ENCODE data around the gene FKBP5. TPM values are rescaled to one million over a fixed set of nuclear protein-coding genes. Genes with fewer than 3 reads are reported as not detected.

Gene FKBP5
- total and polyA plus RNA-seq, 9 of the 15 experiments (the other 6 are each of a cell fraction or from before 2014, with no cell fraction given) = 32.7 to 151 (median 75.0) TPM

DNA sequence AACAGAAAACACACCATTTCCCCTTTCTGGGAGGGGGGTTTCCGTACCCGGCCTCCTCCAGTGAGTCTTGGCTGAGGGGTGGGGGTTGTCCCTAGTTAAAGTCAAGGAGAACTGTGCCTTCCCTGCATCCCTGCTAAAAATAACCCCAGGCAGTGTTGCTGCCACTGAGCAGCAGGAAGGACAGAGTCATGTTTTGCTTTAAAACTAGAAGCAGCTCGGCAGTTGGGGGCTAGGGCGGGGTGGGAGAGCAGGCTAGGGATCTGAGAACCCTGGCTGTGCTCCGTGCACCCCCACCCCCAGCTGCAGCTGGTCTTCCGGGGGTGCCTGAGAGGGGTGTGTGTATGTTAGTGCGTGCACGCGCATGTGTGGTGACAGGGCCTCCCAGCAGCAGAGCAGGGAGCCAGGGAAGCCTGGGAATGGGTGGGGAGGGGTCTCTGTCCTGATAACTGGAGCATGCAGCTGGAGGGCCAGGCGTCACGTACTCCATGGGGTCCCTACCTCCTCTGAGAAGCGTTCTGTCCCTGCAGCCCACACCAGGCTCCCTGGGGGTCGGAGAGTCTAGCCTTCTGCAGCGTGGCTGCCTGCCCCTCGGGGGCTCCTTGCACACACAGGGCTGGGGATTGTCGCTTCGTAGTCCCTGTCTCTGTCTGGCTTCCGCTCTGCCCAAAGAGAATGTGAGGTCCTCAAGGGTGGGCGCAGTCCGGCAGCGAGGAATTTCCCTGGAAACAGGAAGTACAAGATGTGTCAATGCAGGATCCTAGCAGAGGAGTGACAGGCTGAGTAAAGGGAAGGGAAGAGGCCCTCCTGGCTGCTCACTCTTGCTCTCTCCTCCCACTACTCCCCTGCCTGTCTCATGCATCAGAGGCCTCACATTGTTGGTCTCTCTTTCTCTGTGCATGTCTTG, 31.4 kb upstream of the FKBP5 start (continued):
- TF ChIP-seq, protein P1, sequence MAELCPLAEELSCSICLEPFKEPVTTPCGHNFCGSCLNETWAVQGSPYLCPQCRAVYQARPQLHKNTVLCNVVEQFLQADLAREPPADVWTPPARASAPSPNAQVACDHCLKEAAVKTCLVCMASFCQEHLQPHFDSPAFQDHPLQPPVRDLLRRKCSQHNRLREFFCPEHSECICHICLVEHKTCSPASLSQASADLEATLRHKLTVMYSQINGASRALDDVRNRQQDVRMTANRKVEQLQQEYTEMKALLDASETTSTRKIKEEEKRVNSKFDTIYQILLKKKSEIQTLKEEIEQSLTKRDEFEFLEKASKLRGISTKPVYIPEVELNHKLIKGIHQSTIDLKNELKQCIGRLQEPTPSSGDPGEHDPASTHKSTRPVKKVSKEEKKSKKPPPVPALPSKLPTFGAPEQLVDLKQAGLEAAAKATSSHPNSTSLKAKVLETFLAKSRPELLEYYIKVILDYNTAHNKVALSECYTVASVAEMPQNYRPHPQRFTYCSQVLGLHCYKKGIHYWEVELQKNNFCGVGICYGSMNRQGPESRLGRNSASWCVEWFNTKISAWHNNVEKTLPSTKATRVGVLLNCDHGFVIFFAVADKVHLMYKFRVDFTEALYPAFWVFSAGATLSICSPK (IDR thresholded peaks at IDR 0.05; ENCODE audit: borderline replicate concordance) = no peak
- TF ChIP-seq ZNF57 (CRISPR knock-in tag; IDR thresholded peaks at IDR 0.05) (no peak), OTX1 (CRISPR knock-in tag; IDR thresholded peaks at IDR 0.05) (no peak), ZNF431 (CRISPR knock-in tag; IDR thresholded peaks at IDR 0.05) (no peak), ZNF551 (CRISPR knock-in tag; IDR thresholded peaks at IDR 0.05) (no peak), RBFOX2 (IDR thresholded peaks at IDR 0.05; ENCODE audit: low read depth, low read length) (0 out of 2 replicates have a peak, but pooled peaks have one; percentile 34), ESRRA (IDR thresholded peaks at IDR 0.05; ENCODE audit: borderline replicate concordance, low read depth) (no peak), KDM2B (CRISPR knock-in tag; IDR thresholded peaks at IDR 0.05) (no peak), PHF20 (IDR thresholded peaks at IDR 0.05; ENCODE audit: partially characterized antibody) (no peak), PML (IDR thresholded peaks at IDR 0.05; ENCODE audit: low read length) (no peak), ZNF121 (CRISPR knock-in tag; conservative IDR thresholded peaks at IDR 0.05) (no peak), RAD21 (CRISPR knock-in tag; conservative IDR thresholded peaks at IDR 0.05 in 1 of 2, IDR thresholded peaks at IDR 0.05 in 1 of 2) (no peak)
- TF ChIP-seq, protein P2, sequence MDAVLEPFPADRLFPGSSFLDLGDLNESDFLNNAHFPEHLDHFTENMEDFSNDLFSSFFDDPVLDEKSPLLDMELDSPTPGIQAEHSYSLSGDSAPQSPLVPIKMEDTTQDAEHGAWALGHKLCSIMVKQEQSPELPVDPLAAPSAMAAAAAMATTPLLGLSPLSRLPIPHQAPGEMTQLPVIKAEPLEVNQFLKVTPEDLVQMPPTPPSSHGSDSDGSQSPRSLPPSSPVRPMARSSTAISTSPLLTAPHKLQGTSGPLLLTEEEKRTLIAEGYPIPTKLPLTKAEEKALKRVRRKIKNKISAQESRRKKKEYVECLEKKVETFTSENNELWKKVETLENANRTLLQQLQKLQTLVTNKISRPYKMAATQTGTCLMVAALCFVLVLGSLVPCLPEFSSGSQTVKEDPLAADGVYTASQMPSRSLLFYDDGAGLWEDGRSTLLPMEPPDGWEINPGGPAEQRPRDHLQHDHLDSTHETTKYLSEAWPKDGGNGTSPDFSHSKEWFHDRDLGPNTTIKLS (IDR thresholded peaks at IDR 0.05; ENCODE audit: borderline replicate concordance, low read depth) = no peak
- TF ChIP-seq, protein P3, sequence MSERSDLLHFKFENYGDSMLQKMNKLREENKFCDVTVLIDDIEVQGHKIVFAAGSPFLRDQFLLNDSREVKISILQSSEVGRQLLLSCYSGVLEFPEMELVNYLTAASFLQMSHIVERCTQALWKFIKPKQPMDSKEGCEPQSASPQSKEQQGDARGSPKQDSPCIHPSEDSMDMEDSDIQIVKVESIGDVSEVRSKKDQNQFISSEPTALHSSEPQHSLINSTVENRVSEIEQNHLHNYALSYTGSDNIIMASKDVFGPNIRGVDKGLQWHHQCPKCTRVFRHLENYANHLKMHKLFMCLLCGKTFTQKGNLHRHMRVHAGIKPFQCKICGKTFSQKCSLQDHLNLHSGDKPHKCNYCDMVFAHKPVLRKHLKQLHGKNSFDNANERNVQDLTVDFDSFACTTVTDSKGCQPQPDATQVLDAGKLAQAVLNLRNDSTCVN (CRISPR knock-in tag; IDR thresholded peaks at IDR 0.05) = no peak
- TF ChIP-seq, protein P4, sequence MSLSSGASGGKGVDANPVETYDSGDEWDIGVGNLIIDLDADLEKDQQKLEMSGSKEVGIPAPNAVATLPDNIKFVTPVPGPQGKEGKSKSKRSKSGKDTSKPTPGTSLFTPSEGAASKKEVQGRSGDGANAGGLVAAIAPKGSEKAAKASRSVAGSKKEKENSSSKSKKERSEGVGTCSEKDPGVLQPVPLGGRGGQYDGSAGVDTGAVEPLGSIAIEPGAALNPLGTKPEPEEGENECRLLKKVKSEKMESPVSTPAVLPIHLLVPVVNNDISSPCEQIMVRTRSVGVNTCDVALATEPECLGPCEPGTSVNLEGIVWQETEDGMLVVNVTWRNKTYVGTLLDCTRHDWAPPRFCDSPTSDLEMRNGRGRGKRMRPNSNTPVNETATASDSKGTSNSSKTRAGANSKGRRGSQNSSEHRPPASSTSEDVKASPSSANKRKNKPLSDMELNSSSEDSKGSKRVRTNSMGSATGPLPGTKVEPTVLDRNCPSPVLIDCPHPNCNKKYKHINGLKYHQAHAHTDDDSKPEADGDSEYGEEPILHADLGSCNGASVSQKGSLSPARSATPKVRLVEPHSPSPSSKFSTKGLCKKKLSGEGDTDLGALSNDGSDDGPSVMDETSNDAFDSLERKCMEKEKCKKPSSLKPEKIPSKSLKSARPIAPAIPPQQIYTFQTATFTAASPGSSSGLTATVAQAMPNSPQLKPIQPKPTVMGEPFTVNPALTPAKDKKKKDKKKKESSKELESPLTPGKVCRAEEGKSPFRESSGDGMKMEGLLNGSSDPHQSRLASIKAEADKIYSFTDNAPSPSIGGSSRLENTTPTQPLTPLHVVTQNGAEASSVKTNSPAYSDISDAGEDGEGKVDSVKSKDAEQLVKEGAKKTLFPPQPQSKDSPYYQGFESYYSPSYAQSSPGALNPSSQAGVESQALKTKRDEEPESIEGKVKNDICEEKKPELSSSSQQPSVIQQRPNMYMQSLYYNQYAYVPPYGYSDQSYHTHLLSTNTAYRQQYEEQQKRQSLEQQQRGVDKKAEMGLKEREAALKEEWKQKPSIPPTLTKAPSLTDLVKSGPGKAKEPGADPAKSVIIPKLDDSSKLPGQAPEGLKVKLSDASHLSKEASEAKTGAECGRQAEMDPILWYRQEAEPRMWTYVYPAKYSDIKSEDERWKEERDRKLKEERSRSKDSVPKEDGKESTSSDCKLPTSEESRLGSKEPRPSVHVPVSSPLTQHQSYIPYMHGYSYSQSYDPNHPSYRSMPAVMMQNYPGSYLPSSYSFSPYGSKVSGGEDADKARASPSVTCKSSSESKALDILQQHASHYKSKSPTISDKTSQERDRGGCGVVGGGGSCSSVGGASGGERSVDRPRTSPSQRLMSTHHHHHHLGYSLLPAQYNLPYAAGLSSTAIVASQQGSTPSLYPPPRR (CRISPR knock-in tag; IDR thresholded peaks at IDR 0.05; ENCODE audit: borderline replicate concordance) = no peak
- TF ChIP-seq, protein P5, sequence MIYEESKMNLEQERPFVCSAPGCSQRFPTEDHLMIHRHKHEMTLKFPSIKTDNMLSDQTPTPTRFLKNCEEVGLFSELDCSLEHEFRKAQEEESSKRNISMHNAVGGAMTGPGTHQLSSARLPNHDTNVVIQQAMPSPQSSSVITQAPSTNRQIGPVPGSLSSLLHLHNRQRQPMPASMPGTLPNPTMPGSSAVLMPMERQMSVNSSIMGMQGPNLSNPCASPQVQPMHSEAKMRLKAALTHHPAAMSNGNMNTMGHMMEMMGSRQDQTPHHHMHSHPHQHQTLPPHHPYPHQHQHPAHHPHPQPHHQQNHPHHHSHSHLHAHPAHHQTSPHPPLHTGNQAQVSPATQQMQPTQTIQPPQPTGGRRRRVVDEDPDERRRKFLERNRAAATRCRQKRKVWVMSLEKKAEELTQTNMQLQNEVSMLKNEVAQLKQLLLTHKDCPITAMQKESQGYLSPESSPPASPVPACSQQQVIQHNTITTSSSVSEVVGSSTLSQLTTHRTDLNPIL (CRISPR knock-in tag; IDR thresholded peaks at IDR 0.05) = no peak
